GM23248 (cell line): ENCODE results near the gene C1QTNF9.

Experiments used
- EZH2 ChIP-seq: fragments of 200-600 bp; sonication (generic); IDR thresholded peaks from 2 replicates; pipeline ENCODE4 v1.6.1; 2018; ENCODE audit warnings: antibody characterized with exemption, mild to moderate bottlenecking; ENCODE audit not compliant: insufficient read depth, poor library complexity, severe bottlenecking
- EZH2phosphoT487 ChIP-seq: fragments of 200-600 bp; sonication (generic); IDR thresholded peaks from 2 replicates; pipeline ENCODE4 v1.6.1; 2018; ENCODE audit warnings: antibody characterized with exemption, moderate library complexity, mild to moderate bottlenecking, low read depth; ENCODE audit not compliant: insufficient read depth

DNA sequence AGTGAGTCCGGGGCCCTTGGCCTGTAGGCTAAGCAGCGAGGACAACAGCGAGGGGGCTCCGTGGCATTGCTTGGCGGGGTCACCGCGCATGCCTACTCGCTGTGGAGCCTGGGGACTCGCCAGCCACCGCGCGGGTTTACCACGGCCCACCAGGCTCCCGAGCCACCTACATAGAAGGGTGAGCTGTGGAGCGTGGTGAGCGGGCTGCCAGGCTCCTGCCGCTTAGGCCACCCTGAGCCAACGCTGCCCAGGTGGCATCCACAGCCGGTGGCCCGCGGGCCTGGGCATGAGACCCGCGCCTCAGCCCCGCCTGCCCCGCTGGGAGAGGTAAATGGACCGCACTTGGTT is 31.2 kb downstream of the C1QTNF9 start:
- TF ChIP-seq EZH2: no peak
- TF ChIP-seq EZH2phosphoT487: no peak
